ENCODE measurements around the gene CDH13.

- TF ChIP-seq EP300 (IDR thresholded peaks at IDR 0.05) = no peak
- TF ChIP-seq POLR2A (IDR thresholded peaks at IDR 0.05; ENCODE audit: low read depth) = no peak
These were observed 533.7 kb downstream of the CDH13 start for GRCh38 chr16:83160287-83161020.

Measured in esophagus muscularis mucosa (tissue), 2 donors.